HFF-Myc (cell line): Measurements from ENCODE around the gene ST6GAL1.

Experiments used
- DNase-seq: peaks from one replicate; pipeline ENCODE4 v3.0.0-alpha.2; 2011; ENCODE audit warnings: low read depth; ENCODE audit errors: extremely low read depth
- H3K4me3 ChIP-seq: replicated peaks from 2 replicates; pipeline ENCODE4 v1.5.1; 2011; ENCODE audit warnings: low read depth, mild to moderate bottlenecking, control low read depth, low read length
- TF ChIP-seq, protein P1 (sequence below): IDR thresholded peaks from 2 replicates; pipeline ENCODE4 v1.5.1; 2012; ENCODE audit warnings: mild to moderate bottlenecking, low read depth, low read length, control low read depth; ENCODE audit errors: missing control alignments

Gene ST6GAL1

GRCh38 chr3:187024536-187025226 lies 94.4 kb downstream of the ST6GAL1 start:
- TF ChIP-seq, protein P1, sequence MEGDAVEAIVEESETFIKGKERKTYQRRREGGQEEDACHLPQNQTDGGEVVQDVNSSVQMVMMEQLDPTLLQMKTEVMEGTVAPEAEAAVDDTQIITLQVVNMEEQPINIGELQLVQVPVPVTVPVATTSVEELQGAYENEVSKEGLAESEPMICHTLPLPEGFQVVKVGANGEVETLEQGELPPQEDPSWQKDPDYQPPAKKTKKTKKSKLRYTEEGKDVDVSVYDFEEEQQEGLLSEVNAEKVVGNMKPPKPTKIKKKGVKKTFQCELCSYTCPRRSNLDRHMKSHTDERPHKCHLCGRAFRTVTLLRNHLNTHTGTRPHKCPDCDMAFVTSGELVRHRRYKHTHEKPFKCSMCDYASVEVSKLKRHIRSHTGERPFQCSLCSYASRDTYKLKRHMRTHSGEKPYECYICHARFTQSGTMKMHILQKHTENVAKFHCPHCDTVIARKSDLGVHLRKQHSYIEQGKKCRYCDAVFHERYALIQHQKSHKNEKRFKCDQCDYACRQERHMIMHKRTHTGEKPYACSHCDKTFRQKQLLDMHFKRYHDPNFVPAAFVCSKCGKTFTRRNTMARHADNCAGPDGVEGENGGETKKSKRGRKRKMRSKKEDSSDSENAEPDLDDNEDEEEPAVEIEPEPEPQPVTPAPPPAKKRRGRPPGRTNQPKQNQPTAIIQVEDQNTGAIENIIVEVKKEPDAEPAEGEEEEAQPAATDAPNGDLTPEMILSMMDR = no peak
- no peak overlapping the region for H3K4me3 ChIP-seq
- no peak for DNase-seq

- TF ChIP-seq, protein P1 = no peak
- DNase-seq = no peak
- H3K4me3 ChIP-seq = no peak overlapping the region
Observed at GRCh38 chr3:187025254-187025655, 94.9 kb downstream of the ST6GAL1 start.

GRCh38 chr3:187025656-187026316 lies 95.5 kb downstream of the ST6GAL1 start:
- no peak overlapping the region for H3K4me3 ChIP-seq
- DNase-seq = no peak
- TF ChIP-seq, protein P1 = no peak

DNA sequence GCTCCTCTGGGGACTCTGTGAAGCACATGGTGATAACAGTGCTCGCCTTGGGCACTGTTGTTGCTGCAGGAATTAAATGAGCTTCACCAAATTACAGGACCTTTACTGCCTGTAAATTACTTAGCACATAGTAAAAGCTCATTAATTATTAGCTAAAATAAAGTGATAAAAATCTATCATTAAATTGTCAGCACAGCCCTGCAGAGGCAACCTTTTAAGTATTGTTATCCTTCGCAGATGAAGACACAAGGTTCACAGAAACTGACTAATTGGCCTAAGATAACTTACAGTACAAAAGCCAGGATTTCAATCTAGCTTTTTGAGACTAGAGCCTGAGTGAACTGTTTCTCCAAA lies 96.0 kb downstream of the ST6GAL1 start:
- DNase-seq = no peak
- TF ChIP-seq, protein P1 = no peak
- H3K4me3 ChIP-seq = no peak overlapping the region

- DNase-seq = no peak
- TF ChIP-seq, protein P1 = no peak
- H3K4me3 ChIP-seq = no peak overlapping the region
Observed at GRCh38 chr3:187027531-187028278, 97.4 kb downstream of the ST6GAL1 start.

DNA sequence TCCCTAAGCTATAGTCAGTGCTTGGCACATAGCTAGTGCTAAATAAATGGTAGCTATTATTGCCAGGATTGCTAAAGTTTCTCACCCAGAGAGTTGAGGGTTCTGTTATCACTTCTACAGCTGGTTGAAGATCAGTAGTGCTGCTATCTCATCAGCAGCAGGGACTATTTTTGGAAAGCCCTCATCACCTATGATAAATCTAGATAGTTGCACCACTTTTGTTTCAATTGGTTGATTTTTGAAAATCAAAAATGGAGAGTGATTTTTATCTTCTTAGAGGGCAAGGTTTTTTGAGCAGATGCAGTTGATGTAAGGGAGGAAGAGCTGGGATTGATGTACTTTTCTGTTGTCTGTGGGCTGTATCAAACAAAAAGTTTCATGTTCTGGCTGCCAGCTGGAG lies 101.6 kb downstream of the ST6GAL1 start:
- no peak overlapping the region for H3K4me3 ChIP-seq
- TF ChIP-seq, protein P1 = no peak
- no peak for DNase-seq
